ENCODE data around the gene NLRP3. TPM values are rescaled to one million over a fixed set of nuclear protein-coding genes. Genes with fewer than 3 reads are reported as not detected.

The NLRP3 gene
- polyA plus RNA-seq, 1 of the 3 experiments (the other 2 are of a cell fraction), result 0.87 TPM

GRCh38 chr1:247431643-247432042 lies 15.7 kb downstream of the NLRP3 start:
- H3K27ac ChIP-seq (ENCODE audit: low read depth in 2 of 2, low read length in 1 of 2), result no peak overlapping the region
- no peaks in the 10 kb centered on the region for H3K27me3 ChIP-seq (ENCODE audit: insufficient read depth)
- TF ChIP-seq CTCF (IDR thresholded peaks at IDR 0.05), result peak; percentile 32; the same call in 1 of the 2 replicates
- no peak for TF ChIP-seq POLR2AphosphoS5 (IDR thresholded peaks at IDR 0.05; ENCODE audit: low read depth, low read length)
- no peaks in the 10 kb centered on the region for H3K9me3 ChIP-seq
- ChIA-PET POLR2A (no interaction called here), CTCF (interaction anchor here (1.0 kb wide), 2 partner anchors 23 to 42 kb away, joined by 3 to 4 read pairs; no protein-coding TSS in a partner anchor)
- H3K4me1 ChIP-seq (ENCODE audit: control insufficient read depth in 1 of 2, insufficient read depth in 2 of 2, low read depth in 1 of 2, low read length in 1 of 2), result no peaks in the 10 kb centered on the region
- no peak overlapping the region for H2AFZ ChIP-seq (ENCODE audit: low read depth)
- H3K79me2 ChIP-seq (ENCODE audit: insufficient read depth), result no peaks in the 10 kb centered on the region
- H3F3A ChIP-seq (replicated peaks; ENCODE audit: insufficient read depth), result no peaks in the 10 kb centered on the region
- no peaks in the 10 kb centered on the region for H3K36me3 ChIP-seq (replicated peaks in 1 of 2; ENCODE audit: control insufficient read depth in 1 of 2, insufficient read depth in 2 of 2, low read length in 1 of 2)
- H3K9me2 ChIP-seq, result no peaks in the 10 kb centered on the region
- H4K20me1 ChIP-seq (ENCODE audit: insufficient read depth), result no peaks in the 10 kb centered on the region
- no peak overlapping the region for H3K9ac ChIP-seq
- H3K4me3 ChIP-seq (ENCODE audit: low read depth in 2 of 2, low read length in 1 of 2), result no peak overlapping the region
- no peak for DNase-seq
- 64% methylated on average over 9 of the region's 9 CpGs for WGBS (ENCODE audit: low lambda C conversion rate)
- H3K4me2 ChIP-seq, result no peak overlapping the region

- WGBS (ENCODE audit: low lambda C conversion rate), result 43% methylated on average over 15 of the region's 15 CpGs
- POLR2A ChIA-PET, result no interaction called here
- Histone ChIP-seq H3K4me3 (ENCODE audit: low read depth in 2 of 2, low read length in 1 of 2) (no peak overlapping the region), H3K9ac (no peak overlapping the region), H3K9me3 (no peaks in the 10 kb centered on the region), H3K36me3 (replicated peaks in 1 of 2; ENCODE audit: control insufficient read depth in 1 of 2, insufficient read depth in 2 of 2, low read length in 1 of 2) (no peaks in the 10 kb centered on the region), H3K4me2 (no peak overlapping the region), H3K79me2 (ENCODE audit: insufficient read depth) (no peaks in the 10 kb centered on the region), H3K27ac (ENCODE audit: low read depth in 2 of 2, low read length in 1 of 2) (no peak overlapping the region), H3K9me2 (no peaks in the 10 kb centered on the region), H2AFZ (ENCODE audit: low read depth) (no peak overlapping the region), H3K4me1 (ENCODE audit: control insufficient read depth in 1 of 2, insufficient read depth in 2 of 2, low read depth in 1 of 2, low read length in 1 of 2) (no peaks in the 10 kb centered on the region), H3K27me3 (ENCODE audit: insufficient read depth) (no peaks in the 10 kb centered on the region), H4K20me1 (ENCODE audit: insufficient read depth) (no peaks in the 10 kb centered on the region), H3F3A (replicated peaks; ENCODE audit: insufficient read depth) (no peaks in the 10 kb centered on the region)
- CTCF ChIA-PET, result interaction anchor here (1.5 to 2.3 kb wide), 2 partner anchors 44 to 61 kb away, joined by 4 to 7 read pairs; no protein-coding TSS in a partner anchor
- TF ChIP-seq FOSL2 (IDR thresholded peaks at IDR 0.05; ENCODE audit: borderline replicate concordance, low read depth), result no peak
- TF ChIP-seq TEAD4 (IDR thresholded peaks at IDR 0.05; ENCODE audit: borderline replicate concordance, insufficient read depth), result no peak
- no peak for TF ChIP-seq ZBTB33 (IDR thresholded peaks at IDR 0.05; ENCODE audit: borderline replicate concordance, low read depth)
- no peak for DNase-seq
These were observed 18.0 kb downstream of the NLRP3 start for GRCh38 chr1:247434005-247434404.

- Histone ChIP-seq H3K27ac (ENCODE audit: low read depth in 2 of 2, low read length in 1 of 2) (no peak overlapping the region), H2AFZ (ENCODE audit: low read depth) (no peak overlapping the region), H3K9ac (no peak overlapping the region), H3K79me2 (ENCODE audit: insufficient read depth) (no peaks in the 10 kb centered on the region), H3K36me3 (replicated peaks in 1 of 2; ENCODE audit: control insufficient read depth in 1 of 2, insufficient read depth in 2 of 2, low read length in 1 of 2) (no peaks in the 10 kb centered on the region), H3K9me3 (no peaks in the 10 kb centered on the region), H3K4me2 (no peak overlapping the region), H3K27me3 (ENCODE audit: insufficient read depth) (no peaks in the 10 kb centered on the region), H4K20me1 (ENCODE audit: insufficient read depth) (no peaks in the 10 kb centered on the region), H3K4me3 (ENCODE audit: low read depth in 2 of 2, low read length in 1 of 2) (no peak overlapping the region), H3F3A (replicated peaks; ENCODE audit: insufficient read depth) (no peaks in the 10 kb centered on the region), H3K4me1 (ENCODE audit: control insufficient read depth in 1 of 2, insufficient read depth in 2 of 2, low read depth in 1 of 2, low read length in 1 of 2) (no peaks in the 10 kb centered on the region), H3K9me2 (no peaks in the 10 kb centered on the region)
- 29% methylated on average over 13 of the region's 13 CpGs for WGBS (ENCODE audit: low lambda C conversion rate)
- DNase-seq, result no peak
- CTCF ChIA-PET, result interaction anchor here (2.3 kb wide), 1 partner anchor 63 kb away, joined by 7 read pairs; no protein-coding TSS in a partner anchor
- POLR2A ChIA-PET, result no interaction called here
- TF ChIP-seq GABPA (IDR thresholded peaks at IDR 0.05; ENCODE audit: low read depth) (no peak), ELF1 (IDR thresholded peaks at IDR 0.05) (no peak), USF1 (IDR thresholded peaks at IDR 0.05; ENCODE audit: borderline replicate concordance, low read depth) (no peak), MXI1 (IDR thresholded peaks at IDR 0.05; ENCODE audit: low read depth, low read length) (no peak), EZH2phosphoT487 (IDR thresholded peaks at IDR 0.05; ENCODE audit: borderline replicate concordance, low read depth) (no peak), EP300 (IDR thresholded peaks at IDR 0.05; ENCODE audit: borderline replicate concordance in 1 of 2, low read depth in 1 of 2, low read length in 1 of 2) (no peak), FOSL2 (IDR thresholded peaks at IDR 0.05; ENCODE audit: borderline replicate concordance, low read depth) (no peak)
These were observed 19.2 kb downstream of the NLRP3 start for GRCh38 chr1:247435030-247435758.

Measured in SK-N-SH (cell line).